HG02852 (cell line): ENCODE measurements around the gene LBH.

Experiments used
- ATAC-seq: cut with Tn5 transposase; IDR thresholded peaks from one replicate; pipeline ENCODE4 v1.9.1; 2021; ENCODE audit warnings: mild to moderate bottlenecking, moderate library complexity; ENCODE audit not compliant: unreplicated experiment

The LBH gene

DNA sequence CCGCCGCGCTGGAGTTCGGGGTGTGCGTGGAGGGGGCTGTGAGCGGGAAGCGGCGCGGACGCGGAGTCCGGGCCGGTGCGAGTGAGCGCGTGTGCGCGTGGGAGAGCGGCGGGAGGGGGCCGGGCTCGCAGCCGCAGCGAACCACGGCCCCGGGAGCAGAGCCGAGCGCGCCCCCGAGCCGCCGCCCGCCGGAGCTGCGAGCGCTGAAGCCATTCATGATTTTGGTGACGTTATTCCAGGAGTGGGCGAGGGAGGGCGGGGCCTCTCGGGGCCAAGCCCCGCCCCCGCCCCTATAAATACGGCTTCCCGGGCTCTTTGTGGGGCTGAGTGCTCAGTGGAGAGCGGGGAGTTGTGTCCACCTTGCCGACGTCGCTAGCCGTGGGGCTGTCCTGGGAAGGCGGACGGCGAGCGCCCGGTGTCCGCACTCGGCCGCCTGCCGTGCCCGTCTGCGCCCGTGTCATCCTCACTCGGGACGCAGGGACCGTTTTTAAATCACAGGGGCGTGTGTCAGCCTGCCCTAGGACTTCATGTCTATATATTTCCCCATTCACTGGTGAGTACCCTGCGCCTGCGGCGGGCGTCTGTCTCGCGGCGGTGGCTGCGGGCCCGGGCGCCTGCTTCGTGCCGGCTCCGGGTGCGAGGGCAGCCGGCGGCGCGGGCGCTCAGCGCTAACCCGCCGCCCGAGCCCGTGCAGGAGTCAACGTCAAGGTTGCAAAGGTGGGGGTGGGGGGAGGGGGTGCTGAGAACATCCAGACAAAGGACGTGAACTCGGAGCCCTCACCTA is at the start of gene LBH:
LBH (plus strand) TSS at position 323 of the 784 bp plus-strand sequence; CDS start at position 528, 205 bp downstream.
- ATAC-seq, result peak; percentile 37

DNA sequence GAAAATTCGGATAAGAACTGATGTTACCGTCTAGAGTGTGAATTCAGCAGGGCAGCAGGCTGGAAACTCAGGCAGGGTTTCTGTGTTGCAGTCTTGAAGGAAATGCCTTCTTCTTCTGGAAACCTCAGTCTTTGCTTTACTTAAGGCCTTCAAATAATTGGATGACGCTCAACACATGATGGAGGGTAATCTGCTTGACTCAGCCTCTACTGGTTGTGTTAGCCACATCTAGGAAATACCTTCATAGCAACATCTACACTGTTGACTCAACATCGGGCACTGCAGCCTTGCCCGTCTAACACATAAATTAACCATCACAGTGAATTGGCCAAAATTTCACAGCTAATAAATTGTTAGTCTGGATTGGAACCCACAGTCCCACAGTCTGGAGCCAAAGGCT is 47.3 kb upstream of the LBH start:
- no peak for ATAC-seq

DNA sequence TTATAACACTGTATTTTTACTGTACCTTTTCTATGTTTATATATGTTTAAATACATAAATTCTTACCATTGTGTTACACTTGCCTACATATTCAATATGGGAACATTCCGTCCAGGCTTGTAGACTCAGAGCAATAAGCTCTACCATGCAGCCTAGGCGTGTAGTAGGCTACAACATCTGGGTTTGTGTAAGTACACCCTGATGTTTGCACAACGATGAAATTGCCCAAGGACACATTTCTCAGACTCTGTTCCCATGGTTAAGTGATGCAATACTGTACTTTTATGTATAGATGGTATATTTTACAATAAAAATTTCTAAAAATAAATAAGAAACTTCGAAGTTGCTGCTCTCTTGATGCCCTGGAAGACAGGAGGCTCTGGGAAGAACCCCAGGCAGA is 46.2 kb upstream of the LBH start:
- no peak for ATAC-seq

DNA sequence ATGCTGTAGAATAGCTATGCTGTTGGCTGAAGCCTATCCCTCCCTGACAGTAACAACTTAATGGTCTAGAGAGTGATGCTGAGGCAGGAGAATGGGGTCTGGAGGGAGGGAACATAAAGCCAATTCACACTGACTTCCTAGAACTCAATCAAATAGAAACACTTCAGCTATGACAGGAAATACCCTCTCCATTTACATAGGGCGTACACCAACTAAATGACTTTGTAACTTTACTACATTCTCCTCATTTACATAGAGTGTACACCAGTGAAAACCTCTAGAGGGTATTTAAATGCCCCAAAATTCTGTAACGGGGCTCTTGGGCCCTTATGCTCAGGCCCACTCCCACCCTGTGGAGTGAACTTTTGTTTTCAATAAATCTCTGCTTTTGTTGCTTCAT is 43.0 kb upstream of the LBH start:
- ATAC-seq, result no peak

DNA sequence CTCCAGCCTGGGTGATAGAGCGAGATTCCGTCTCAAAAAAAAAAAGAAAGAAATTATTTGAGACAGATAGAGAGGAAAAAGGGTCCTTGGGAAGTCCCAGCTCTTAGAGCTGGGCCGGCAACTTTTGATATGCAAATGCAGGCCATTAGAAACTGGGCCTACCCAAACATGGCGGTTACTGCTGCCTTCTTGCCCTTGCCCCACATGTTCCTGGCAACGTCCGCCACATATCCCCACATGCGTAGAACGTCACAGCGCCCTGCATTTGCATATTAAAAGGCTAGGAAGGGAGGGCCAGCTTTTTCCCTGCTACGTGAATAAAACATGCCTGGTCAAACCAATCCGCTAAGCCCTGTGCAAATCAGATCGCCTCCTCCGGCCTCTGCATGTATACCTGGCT is 40.7 kb upstream of the LBH start:
- no peak for ATAC-seq

DNA sequence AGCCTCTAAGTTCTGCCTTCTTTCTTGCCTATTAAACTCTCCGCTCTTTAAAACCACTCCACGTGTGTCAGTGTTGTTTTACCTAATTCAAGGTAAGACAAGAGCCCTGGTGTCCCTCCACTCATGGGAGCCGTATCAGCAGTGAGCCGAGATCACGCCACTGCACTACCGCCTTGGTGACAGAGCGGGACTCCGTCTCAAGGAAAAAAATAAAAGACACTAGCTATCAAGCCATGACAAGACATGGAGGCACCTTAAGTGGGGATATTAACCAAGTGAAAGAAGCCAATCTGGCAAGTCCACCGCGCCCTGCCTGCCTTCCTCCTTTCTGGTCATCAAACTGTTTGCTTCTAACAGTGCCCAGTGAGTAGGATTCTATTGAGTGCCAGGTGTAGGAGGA is 40.2 kb upstream of the LBH start:
- ATAC-seq, result no peak

DNA sequence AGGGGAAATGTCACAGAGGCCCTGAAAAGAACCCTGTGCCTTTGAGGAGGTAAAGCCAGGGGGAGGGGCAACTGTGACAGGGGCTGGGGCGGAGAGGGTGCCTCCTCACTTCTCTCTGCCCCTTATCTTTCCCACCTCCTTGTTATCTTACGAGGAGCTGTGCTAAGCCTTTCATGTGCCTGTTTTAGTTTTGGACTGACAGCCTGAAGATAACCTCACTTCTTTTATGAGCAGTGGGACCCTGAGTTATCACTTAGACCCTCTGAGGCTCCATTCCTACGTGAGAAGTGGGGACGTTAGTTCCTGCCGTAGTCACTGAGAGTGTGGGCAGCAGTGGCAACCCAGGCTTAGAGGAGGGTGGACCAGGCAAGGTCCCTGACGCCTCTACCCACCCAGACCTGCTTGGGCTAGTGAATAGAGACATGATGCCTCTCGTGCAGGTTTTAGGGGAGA is 39.5 kb upstream of the LBH start:
- no peak for ATAC-seq

DNA sequence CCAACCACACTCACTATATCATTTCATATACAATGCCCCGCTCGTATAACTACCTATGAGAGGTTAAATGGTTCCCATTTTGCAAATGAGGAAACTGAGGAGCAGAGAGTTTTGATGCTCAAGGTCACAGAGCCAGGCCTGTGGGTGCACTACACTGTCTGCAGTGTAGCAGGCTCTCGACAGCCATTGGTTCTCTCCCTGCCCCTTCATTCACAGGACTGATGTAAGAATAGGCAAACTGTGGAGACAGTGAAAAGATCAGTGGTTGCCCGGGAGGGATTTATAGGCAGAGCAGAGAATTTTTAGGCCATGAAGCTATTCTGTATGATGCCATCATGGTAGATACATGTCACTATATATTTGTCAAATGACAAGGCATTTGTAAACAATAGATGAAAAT is 39.0 kb upstream of the LBH start:
- no peak for ATAC-seq

DNA sequence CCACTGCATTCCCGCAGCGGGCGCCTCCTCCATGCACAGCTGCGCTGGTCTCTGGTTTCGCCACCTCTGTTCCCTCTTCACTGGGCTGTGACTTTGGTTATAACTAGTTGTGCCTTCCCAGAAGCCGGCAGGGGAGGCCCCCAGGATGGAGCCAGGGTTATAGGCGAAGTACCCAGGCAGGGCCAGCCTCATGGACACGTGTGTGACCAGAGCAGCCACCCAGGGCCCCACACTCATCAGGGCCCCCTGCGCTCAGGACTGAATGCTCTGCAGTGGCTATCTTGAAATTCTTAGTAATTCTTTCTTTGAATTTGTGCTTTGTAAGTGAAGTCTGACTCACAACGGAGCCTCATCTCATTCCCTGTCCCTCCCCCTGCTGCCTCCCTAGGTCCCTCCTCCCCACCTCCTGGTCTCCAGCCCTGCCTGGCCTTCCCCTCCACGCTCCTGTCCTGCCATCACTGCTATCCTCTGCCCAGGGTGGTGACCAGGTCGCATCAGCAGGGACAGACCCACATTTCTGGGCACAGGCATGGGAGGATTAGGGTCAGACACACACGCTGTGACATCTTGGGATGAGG is 38.1 kb upstream of the LBH start:
- no peak for ATAC-seq

DNA sequence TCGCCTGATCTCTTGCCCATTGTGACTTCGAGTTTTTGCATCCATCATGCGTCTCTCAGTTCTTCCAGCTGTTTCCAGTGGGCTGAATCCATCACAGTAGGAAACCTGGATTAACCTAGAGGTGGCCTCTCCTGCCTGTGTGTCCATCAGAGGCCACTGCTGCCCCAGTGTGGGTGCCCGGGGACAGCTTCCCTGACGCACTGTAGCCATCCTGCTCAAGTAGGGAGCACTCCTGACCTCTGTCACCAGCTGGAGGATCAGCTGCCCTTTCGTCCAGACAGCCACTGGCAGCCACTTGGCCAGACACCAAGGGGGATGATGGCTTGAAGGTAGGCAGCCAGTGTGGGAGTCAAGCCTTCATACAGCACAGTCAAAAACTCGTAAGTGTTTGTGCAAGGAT is 36.9 kb upstream of the LBH start:
- ATAC-seq, result no peak

DNA sequence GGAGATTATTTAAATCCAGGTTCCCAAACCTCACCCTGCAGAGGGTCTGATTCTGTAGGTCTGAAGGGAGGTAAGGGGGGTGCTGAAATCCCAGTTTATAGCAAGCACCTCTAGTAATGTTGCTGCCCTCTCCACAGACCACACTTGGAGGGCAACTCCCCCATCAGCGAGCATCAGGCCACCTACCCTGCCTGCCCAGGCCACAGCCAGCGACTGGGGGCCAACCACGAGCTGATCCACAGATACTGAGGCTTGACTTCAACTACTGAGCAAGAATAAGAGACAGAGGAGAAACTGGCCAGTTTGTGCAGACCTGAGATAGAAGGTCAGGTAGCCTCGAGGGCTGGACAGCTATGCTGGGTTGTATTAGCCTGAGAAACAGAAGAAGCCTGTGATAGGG is 36.3 kb upstream of the LBH start:
- no peak for ATAC-seq

DNA sequence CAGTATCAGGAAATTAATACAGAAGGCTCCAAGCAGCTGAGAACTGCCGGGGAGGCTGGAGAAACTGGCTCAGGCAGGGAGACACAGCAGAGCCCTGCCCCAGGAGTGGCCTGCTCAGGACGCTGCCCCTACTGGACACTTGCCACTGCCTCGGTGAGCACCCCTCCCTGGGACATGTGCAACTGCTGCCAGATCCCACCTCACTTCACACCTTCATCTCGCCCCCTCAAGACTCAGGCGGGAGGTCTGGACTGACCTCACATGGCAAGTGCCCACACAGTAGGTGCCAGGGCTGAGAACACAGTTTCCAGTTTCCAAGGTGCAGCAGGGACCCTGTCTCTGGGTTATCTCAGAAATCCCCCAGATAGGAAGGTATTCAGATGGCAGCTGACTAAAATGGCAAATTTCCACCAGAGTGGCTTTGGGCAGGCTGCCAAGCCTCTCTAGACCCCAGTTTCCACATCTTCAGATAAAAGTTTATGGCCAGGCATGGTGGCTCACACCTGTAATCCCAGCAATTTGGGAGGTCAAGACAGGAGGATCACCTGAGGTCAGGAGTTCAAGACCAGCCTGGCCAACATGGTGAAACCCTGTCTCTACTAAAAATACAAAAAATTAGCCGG is 33.7 kb upstream of the LBH start:
- ATAC-seq, result no peak

DNA sequence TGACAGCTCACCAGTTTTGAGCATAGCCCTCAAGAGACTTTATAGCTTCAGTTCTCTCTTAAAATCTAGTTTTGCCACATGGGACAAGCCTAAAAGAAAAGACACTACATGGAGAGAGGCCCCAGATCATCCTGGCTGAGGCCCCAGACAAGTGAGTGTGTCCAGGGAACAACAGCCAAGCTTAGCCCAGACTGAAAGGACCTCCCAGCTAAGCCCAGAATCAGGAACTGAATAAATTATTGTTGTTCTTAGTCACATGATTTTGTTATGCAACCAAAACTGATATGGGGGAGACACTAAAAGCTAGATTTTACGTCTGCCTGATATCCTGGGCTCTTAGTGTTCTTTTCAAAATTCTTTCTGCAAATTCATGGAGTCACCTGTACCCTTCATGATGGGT is 29.3 kb upstream of the LBH start:
- no peak for ATAC-seq

DNA sequence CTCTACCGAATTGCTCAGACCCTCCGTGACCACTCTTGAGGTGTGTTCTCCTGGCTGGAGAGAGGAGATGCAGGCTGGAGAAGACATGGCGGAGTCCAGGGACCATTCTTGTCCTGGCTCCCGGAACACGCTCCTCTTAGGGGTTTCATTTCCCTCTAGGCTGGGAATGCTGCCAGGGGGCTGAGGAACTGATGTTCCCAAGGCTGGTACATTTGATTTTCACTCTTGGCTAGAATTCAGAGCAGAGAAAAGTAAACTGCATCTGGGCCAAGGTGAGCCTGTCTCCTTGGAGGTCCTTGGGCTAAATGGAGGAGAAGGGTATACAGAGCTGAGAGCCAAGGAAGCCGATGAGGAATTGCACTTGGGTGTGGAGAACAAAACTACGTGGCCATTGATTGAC is 28.2 kb upstream of the LBH start:
- no peak for ATAC-seq

DNA sequence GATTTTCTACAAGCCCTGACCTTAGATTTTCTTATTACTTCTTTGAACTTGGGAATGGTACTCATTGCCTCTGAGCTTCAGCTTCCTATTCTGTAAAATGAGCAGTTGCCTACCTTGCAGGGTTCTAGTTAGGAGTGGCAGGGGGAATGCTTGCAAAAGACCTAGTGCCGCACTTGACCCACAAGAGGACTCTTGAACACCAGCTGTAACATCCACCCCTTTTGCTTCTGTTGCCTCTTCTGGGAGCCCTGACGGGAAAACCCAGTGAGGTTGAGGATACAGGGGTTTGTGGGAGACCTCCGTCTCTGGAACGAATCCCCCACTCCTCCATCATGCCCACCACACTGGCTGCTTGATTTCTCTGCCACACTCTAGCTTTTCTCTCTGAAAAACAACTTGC is 27.1 kb upstream of the LBH start:
- no peak for ATAC-seq

DNA sequence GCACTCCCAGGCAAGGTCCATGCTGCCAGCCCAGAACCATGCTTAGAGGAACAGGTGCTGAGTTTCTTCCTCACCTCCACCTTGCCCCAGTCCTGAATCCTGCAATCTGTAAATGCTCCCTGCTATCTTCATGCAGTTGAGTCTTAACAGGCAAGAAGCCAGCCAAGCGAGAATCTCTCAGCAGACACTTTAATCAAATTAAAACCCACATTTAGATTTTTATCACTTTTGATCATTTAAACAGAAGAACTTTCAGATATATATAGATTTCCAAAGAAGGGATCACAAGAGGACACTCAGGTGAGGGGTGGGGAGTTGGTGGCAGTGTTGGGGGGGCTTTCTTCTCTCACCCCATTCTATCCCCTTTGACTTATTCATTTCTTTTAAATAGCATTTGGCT is 25.9 kb upstream of the LBH start:
- ATAC-seq, result no peak

DNA sequence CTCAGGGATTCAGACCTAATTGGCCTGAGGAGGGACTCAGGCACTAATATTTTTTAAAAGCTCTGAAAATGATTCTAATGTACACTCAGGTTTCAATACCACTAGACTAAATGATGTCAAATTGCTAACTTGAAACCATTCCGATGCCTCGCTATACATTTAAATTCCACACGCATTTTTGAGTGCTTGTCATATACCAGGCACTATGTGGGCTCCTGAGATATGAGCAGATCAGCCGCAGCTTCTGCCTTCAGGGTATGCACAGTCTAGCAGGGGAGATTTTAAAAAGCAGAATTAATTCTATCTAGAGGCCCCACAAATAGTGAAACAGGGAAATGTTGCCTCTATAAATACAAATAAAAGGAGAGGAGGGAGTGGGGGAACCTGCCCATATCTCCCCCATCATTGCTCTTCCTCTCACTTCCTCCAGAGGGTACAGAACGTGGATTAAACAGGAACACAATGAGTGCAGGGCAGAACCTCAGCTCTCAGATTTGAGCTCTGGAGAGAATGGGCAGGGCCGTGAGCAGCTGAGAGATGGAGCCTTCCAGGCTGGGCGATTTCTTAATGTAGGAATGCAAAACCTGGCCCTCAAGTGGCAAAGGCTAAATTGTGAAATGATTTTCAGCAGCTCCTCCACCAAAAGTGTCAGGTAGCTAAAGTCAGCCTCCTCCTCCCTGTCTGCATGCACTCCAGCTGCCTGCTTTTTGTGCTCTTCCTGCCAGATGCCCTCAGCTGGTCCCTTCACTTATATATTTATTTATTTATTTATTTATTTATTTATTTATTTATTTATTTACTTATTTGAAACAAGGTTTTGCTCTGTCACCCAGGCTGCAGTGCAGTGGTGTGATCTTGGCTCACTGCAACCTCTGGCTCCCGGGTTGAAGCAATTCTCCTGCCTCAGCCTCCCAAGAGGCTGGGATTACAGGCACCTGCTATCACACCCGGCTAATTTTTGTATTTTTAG is 24.6 kb upstream of the LBH start:
- ATAC-seq, result no peak

DNA sequence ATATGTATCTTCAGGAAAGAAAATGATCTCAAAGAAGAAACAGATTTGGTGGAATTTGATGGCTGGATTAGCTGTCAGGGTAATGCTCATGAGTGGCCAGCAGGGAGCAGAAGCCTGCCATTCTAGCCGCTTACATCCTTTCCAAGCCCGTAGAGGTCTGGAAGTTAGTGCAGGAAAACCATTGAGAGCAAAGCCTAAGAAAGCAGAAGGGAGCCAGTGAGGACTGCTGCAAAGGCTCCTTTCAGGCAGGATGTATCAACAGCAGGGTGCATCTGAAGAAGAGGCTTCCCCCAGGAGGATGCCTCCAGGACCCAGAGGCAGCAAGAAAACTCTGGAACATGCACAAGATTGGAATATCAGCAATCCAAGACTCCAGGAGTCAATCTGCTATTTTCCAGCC is 22.9 kb upstream of the LBH start:
- ATAC-seq, result no peak

DNA sequence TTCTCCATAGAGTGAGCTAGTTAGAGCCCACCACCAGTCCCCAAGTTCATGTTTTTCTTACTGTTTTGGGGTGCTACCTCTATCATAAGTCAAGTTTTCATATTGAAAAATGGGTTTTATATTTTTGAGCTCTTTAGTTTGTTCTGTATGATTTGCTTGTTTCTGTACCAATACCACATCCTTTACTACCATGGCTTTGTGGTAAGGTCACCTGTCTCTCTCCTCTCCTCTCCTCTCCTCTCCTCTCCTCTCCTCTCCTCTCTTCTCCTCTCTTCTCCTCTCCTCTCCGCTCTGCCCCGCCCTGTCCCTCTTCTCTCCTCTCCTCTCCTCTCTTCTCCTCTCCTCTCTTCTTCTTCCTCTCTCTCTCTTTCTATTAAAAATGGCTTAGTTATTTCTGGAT is 22.1 kb upstream of the LBH start:
- ATAC-seq, result no peak

DNA sequence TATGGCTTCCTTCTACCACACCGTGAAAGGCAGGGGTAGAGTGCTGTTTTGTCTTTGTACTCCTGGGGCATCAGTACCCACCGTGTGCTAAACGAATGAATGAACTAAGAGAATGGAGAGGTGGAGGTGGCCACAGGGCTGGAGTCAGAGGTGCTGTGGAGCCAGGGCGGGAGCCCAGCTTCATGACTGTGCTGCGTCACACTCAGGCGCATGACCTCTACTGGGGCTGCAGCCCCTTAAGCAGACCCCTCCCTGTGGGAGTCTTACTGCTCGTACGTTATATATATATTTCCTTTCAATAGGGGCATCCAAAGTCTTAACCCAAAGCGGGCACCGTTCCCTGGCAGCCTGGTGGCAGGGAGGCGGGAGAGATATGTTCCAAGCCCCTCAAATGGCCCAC is 18.0 kb upstream of the LBH start:
- no peak for ATAC-seq

DNA sequence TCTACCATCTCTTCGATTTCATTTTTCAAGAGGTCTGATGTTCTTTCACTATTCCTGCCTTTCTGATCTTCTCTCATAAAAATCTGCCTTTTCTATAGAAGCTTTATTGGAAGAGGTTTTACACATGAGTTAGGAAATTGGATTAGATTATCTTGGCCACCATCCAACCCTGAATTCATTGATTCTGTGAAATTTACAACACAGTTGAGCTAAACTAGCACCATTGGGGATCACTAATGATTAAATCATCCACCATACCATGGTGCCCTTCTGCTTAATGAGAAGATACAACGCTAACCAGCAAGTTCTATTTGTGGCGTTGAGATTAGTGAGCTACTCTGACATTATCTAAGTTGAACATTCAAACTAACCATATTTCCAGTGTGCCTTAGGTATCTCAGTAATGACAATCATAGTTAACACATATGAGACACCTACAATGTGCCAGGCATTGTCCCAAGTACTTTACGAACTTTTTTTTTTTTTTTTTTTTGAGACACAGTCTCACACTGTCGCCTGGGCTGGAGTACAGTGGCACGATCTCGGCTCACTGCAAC is 17.3 kb upstream of the LBH start:
- no peak for ATAC-seq
